Measurements from ENCODE around the gene TCF4. TPM values are rescaled to one million over a fixed set of nuclear protein-coding genes. Genes with fewer than 3 reads are reported as not detected.

The TCF4 gene
- total and polyA plus RNA-seq, 4 donors, result 14.3 to 356 (median 73.0) TPM

DNA sequence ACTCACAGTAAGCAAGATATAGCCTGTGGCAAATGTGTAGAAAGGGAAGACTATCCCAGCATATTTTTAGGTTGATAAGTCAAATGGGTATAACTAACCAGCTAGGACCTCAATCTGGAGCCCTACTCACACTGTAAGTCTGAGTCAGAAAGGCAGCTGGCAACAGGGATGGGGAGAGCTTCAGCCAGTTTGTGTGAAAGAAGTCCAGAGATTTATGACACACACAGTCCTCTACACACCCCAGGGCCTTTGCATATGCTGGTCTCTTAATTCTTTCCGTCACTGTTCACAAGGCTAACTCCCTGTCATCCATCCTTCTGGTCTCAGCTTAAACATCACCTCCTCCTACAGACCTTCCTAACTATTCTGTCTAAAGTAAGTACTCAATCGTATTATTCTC is 5.9 kb upstream of the TCF4 start:
- TF ChIP-seq, protein P1, sequence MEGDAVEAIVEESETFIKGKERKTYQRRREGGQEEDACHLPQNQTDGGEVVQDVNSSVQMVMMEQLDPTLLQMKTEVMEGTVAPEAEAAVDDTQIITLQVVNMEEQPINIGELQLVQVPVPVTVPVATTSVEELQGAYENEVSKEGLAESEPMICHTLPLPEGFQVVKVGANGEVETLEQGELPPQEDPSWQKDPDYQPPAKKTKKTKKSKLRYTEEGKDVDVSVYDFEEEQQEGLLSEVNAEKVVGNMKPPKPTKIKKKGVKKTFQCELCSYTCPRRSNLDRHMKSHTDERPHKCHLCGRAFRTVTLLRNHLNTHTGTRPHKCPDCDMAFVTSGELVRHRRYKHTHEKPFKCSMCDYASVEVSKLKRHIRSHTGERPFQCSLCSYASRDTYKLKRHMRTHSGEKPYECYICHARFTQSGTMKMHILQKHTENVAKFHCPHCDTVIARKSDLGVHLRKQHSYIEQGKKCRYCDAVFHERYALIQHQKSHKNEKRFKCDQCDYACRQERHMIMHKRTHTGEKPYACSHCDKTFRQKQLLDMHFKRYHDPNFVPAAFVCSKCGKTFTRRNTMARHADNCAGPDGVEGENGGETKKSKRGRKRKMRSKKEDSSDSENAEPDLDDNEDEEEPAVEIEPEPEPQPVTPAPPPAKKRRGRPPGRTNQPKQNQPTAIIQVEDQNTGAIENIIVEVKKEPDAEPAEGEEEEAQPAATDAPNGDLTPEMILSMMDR (IDR thresholded peaks at IDR 0.05; ENCODE audit: control extremely low read depth, extremely low read depth), result no peak
- ATAC-seq (ENCODE audit: insufficient read depth, low FRiP score) (no peak), DNase-seq (no peak)
- Histone ChIP-seq H3K27ac (ENCODE audit: low read depth in 1 of 2, low read length in 1 of 2) (no peak overlapping the region), H3K36me3 (ENCODE audit: control insufficient read depth in 4 of 4, insufficient read depth in 4 of 4, low read length in 4 of 4) (no peaks in the 10 kb centered on the region), H3K4me3 (no peak overlapping the region), H3K4me1 (ENCODE audit: control insufficient read depth in 5 of 5, insufficient read depth in 5 of 5, low read length in 5 of 5) (peaks cover 0 to 4% (median 0%) of the 10 kb centered on the region in 5 donors), H3K9ac (ENCODE audit: insufficient read depth in 1 of 2, low read length in 2 of 2) (no peak overlapping the region), H3K9me3 (ENCODE audit: control insufficient read depth in 4 of 4, insufficient read depth in 3 of 4, low read length in 3 of 4) (no peaks in the 10 kb centered on the region), H3K27me3 (ENCODE audit: control insufficient read depth in 3 of 3, insufficient read depth in 3 of 3, low read length in 2 of 3) (no peaks in the 10 kb centered on the region)
- 95 to 98% methylated on average over 2 of the region's 2 CpGs for WGBS, 2 donors

DNA sequence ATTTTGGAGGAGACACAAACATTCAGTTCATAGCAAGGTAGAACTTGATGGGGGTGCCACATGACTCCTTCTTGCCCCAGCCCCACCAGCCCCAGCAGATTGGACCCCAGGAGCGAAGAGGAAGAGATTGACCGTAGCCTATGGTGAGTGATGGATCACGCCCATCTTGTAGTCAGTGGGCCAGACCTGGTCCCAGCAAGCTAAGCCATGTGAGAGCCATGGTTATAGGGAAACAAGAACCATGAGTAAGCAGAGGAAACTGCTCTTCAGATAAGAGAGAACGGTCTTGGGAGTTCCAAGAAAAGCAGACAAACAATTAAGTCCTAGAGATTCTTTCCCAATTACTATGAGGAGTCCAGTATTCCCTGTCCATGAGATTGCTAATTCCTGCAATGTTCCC is 4.6 kb upstream of the TCF4 start:
- DNase-seq, result no peak
- WGBS, 2 donors, result 61 to 72% methylated on average over 4 of the region's 4 CpGs
- no peaks in the 10 kb centered on the region for H3K9me3 ChIP-seq (ENCODE audit: control insufficient read depth in 4 of 4, insufficient read depth in 3 of 4, low read length in 3 of 4)
- no peak overlapping the region for H3K9ac ChIP-seq (ENCODE audit: insufficient read depth in 1 of 2, low read length in 2 of 2)
- H3K27me3 ChIP-seq (ENCODE audit: control insufficient read depth in 3 of 3, insufficient read depth in 3 of 3, low read length in 2 of 3), result no peaks in the 10 kb centered on the region
- no peak overlapping the region for H3K27ac ChIP-seq (ENCODE audit: low read depth in 1 of 2, low read length in 1 of 2)
- no peaks in the 10 kb centered on the region for H3K36me3 ChIP-seq (ENCODE audit: control insufficient read depth in 4 of 4, insufficient read depth in 4 of 4, low read length in 4 of 4)
- no peak overlapping the region for H3K4me3 ChIP-seq
- TF ChIP-seq, protein P1 (IDR thresholded peaks at IDR 0.05; ENCODE audit: control extremely low read depth, extremely low read depth), result no peak
- no peak for ATAC-seq (ENCODE audit: insufficient read depth, low FRiP score)
- peaks cover 0 to 4% (median 0%) of the 10 kb centered on the region in 5 donors for H3K4me1 ChIP-seq (ENCODE audit: control insufficient read depth in 5 of 5, insufficient read depth in 5 of 5, low read length in 5 of 5)

DNA sequence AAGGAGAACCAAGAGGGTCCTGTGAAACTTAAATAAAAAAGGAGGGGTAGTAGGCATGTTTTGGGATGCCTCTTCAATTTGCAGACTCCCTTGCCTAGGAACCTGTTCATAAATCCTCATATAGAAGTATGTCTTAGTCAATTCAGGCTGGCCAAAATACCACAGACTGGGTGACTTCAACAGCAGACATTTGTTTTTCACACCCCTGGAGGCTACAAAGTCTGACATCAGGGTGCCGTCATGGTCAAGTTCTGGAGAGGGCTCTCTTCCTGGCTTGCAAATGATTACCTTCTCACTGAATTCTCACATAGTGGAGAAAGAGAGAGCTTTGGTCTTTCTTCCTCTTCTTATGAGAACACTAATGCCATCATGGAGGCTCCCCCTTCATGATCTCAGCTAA is 4.1 kb upstream of the TCF4 start:
- peaks cover 0 to 4% (median 0%) of the 10 kb centered on the region in 5 donors for H3K4me1 ChIP-seq (ENCODE audit: control insufficient read depth in 5 of 5, insufficient read depth in 5 of 5, low read length in 5 of 5)
- ATAC-seq (ENCODE audit: insufficient read depth, low FRiP score) (no peak), DNase-seq (no peak)
- TF ChIP-seq, protein P1 (IDR thresholded peaks at IDR 0.05; ENCODE audit: control extremely low read depth, extremely low read depth), result no peak
- no peak overlapping the region for H3K27ac ChIP-seq (ENCODE audit: low read depth in 1 of 2, low read length in 1 of 2)
- H3K36me3 ChIP-seq (ENCODE audit: control insufficient read depth in 4 of 4, insufficient read depth in 4 of 4, low read length in 4 of 4), result no peaks in the 10 kb centered on the region
- WGBS, 2 donors, result 90 to 96% methylated on average over 1 of the region's 1 CpG
- no peak overlapping the region for H3K4me3 ChIP-seq
- H3K27me3 ChIP-seq (ENCODE audit: control insufficient read depth in 3 of 3, insufficient read depth in 3 of 3, low read length in 2 of 3), result no peaks in the 10 kb centered on the region
- H3K9me3 ChIP-seq (ENCODE audit: control insufficient read depth in 4 of 4, insufficient read depth in 3 of 4, low read length in 3 of 4), result no peaks in the 10 kb centered on the region
- H3K9ac ChIP-seq (ENCODE audit: insufficient read depth in 1 of 2, low read length in 2 of 2), result no peak overlapping the region

Data from lung (tissue), 12 donors.